ENCODE results near the gene NLGN2. TPM values are rescaled to one million over a fixed set of nuclear protein-coding genes. Genes with fewer than 3 reads are reported as not detected.

The NLGN2 gene
- total RNA-seq, 1 donor from 2014 or later, result 34.3 TPM

GRCh38 chr17:7466318-7466638, 58.6 kb downstream of the NLGN2 start:
- intact Hi-C loops (cut with DNase I), result no loop called here
- no peak for TF ChIP-seq CTCF (IDR thresholded peaks at IDR 0.05)
- DNase-seq (ENCODE audit: low spot score in 2 of 2), result no peak
- Histone ChIP-seq H3K4me1 (peaks cover 0 to 22% of the 10 kb centered on the region in 2 donors), H3K4me3 (no peak overlapping the region), H3K27ac (peak overlapping the region; percentile 43 to 57), H3K27me3 (no peaks in the 10 kb centered on the region), H3K9me3 (no peaks in the 10 kb centered on the region), H3K36me3 (peaks cover 46 to 50% of the 10 kb centered on the region in 2 donors)

GRCh38 chr17:7466639-7467341, 59.1 kb downstream of the NLGN2 start:
- no peak for TF ChIP-seq CTCF (IDR thresholded peaks at IDR 0.05)
- Histone ChIP-seq H3K4me3 (no peak overlapping the region), H3K4me1 (peaks cover 0 to 22% of the 10 kb centered on the region in 2 donors), H3K36me3 (peaks cover 41 to 46% of the 10 kb centered on the region in 2 donors), H3K9me3 (no peaks in the 10 kb centered on the region), H3K27me3 (no peaks in the 10 kb centered on the region), H3K27ac (peak overlapping the region; percentile 43 to 57)
- DNase-seq (ENCODE audit: low spot score in 2 of 2), result peak in 1 of 2 donors; percentile 85
- intact Hi-C loops (cut with DNase I), result no loop called here

GRCh38 chr17:7467498-7467897, 59.9 kb downstream of the NLGN2 start:
- H3K27me3 ChIP-seq, result no peaks in the 10 kb centered on the region
- intact Hi-C loops (cut with DNase I), result no loop called here
- peaks cover 0 to 22% of the 10 kb centered on the region in 2 donors for H3K4me1 ChIP-seq
- no peaks in the 10 kb centered on the region for H3K9me3 ChIP-seq
- no peak for DNase-seq (ENCODE audit: low spot score in 2 of 2)
- peak overlapping the region; percentile 3 to 57 for H3K27ac ChIP-seq
- no peak for TF ChIP-seq CTCF (IDR thresholded peaks at IDR 0.05)
- peaks cover 34 to 39% of the 10 kb centered on the region in 2 donors for H3K36me3 ChIP-seq
- H3K4me3 ChIP-seq, result no peak overlapping the region

- Histone ChIP-seq H3K36me3 (peaks cover 26 to 31% of the 10 kb centered on the region in 2 donors), H3K4me1 (peaks cover 0 to 22% of the 10 kb centered on the region in 2 donors), H3K4me3 (no peak overlapping the region), H3K9me3 (no peaks in the 10 kb centered on the region), H3K27ac (no peak overlapping the region), H3K27me3 (no peaks in the 10 kb centered on the region)
- TF ChIP-seq CTCF (IDR thresholded peaks at IDR 0.05), result no peak
- DNase-seq (ENCODE audit: low spot score in 2 of 2), result no peak
- intact Hi-C loops (cut with DNase I), result no loop called here
Observed at GRCh38 chr17:7468290-7468689, 60.6 kb downstream of the NLGN2 start.

GRCh38 chr17:7468804-7469389, 61.3 kb downstream of the NLGN2 start:
- no peak for DNase-seq (ENCODE audit: low spot score in 2 of 2)
- intact Hi-C loops (cut with DNase I), result no loop called here
- no peak for TF ChIP-seq CTCF (IDR thresholded peaks at IDR 0.05)
- Histone ChIP-seq H3K27ac (no peak overlapping the region), H3K36me3 (peaks cover 22 to 25% of the 10 kb centered on the region in 2 donors), H3K9me3 (no peaks in the 10 kb centered on the region), H3K27me3 (no peaks in the 10 kb centered on the region), H3K4me3 (no peak overlapping the region), H3K4me1 (peaks cover 0 to 22% of the 10 kb centered on the region in 2 donors)

Other genes with a start within 250 kb of the NLGN2 start
- 3.9 TPM for gene ASGR1, start 228.5 kb upstream of the NLGN2 start, total RNA-seq
- 34.9 TPM for gene DLG4, start 188.0 kb upstream of the NLGN2 start, total RNA-seq
- gene ACADVL, start 187.9 kb upstream of the NLGN2 start, total RNA-seq, result 1,048 TPM
- gene DVL2, start 173.3 kb upstream of the NLGN2 start, total RNA-seq, result 17.2 TPM
- 13.3 TPM for gene PHF23, start 168.4 kb upstream of the NLGN2 start, total RNA-seq
- 422 TPM for gene GABARAP, start 165.4 kb upstream of the NLGN2 start, total RNA-seq
- 81.4 TPM for gene CTDNEP1, start 156.1 kb upstream of the NLGN2 start, total RNA-seq
- gene ELP5, start 155.6 kb upstream of the NLGN2 start, total RNA-seq, result 106 TPM
- gene CLDN7, start 145.4 kb upstream of the NLGN2 start, total RNA-seq, result not detected
- gene SLC2A4, start 126.1 kb upstream of the NLGN2 start, total RNA-seq, result 4.9 TPM
- not detected for gene YBX2, start 113.2 kb upstream of the NLGN2 start, total RNA-seq
- 248 TPM for gene EIF5A, start 100.2 kb upstream of the NLGN2 start, total RNA-seq
- gene GPS2, start 92.5 kb upstream of the NLGN2 start, total RNA-seq, result 52.4 TPM
- 22.0 TPM for gene NEURL4, start 78.5 kb upstream of the NLGN2 start, total RNA-seq
- 12.0 TPM for gene ACAP1, start 71.3 kb upstream of the NLGN2 start, total RNA-seq
- gene KCTD11, start 55.7 kb upstream of the NLGN2 start, total RNA-seq, result 14.6 TPM
- gene TMEM95, start 52.7 kb upstream of the NLGN2 start, total RNA-seq, result not detected
- 0.43 TPM for gene TNK1, start 26.8 kb upstream of the NLGN2 start, total RNA-seq
- 297 TPM for gene PLSCR3, start 13.3 kb upstream of the NLGN2 start, total RNA-seq
- gene TMEM256, start 3.7 kb upstream of the NLGN2 start, total RNA-seq, result 241 TPM
- gene SPEM1, start 12.5 kb downstream of the NLGN2 start, total RNA-seq, result not detected
- gene SPEM2, start 17.8 kb downstream of the NLGN2 start, total RNA-seq, result not detected
- gene SPEM3, start 21.0 kb downstream of the NLGN2 start, total RNA-seq, result not detected
- gene TMEM102, start 27.6 kb downstream of the NLGN2 start, total RNA-seq, result 20.4 TPM
- 0.32 TPM for gene FGF11, start 31.7 kb downstream of the NLGN2 start, total RNA-seq
- gene CHRNB1, start 37.2 kb downstream of the NLGN2 start, total RNA-seq, result 5.0 TPM
- gene ZBTB4, start 71.8 kb downstream of the NLGN2 start, total RNA-seq, result 67.9 TPM
- gene SLC35G6, start 73.6 kb downstream of the NLGN2 start, total RNA-seq, result not detected
- gene POLR2A, start 76.5 kb downstream of the NLGN2 start, total RNA-seq, result 69.5 TPM
- gene TNFSF12, start 141.2 kb downstream of the NLGN2 start, total RNA-seq, result 88.6 TPM
- gene TNFSF13, start 150.9 kb downstream of the NLGN2 start, total RNA-seq, result 17.5 TPM
- gene SENP3, start 154.1 kb downstream of the NLGN2 start, total RNA-seq, result 92.0 TPM
- 151 TPM for gene CD68, start 171.8 kb downstream of the NLGN2 start, total RNA-seq
- 157 TPM for gene MPDU1, start 176.0 kb downstream of the NLGN2 start, total RNA-seq
- gene SOX15, start 182.2 kb downstream of the NLGN2 start, total RNA-seq, result not detected
- 19.3 TPM for gene FXR2, start 207.1 kb downstream of the NLGN2 start, total RNA-seq
- gene SAT2, start 220.0 kb downstream of the NLGN2 start, total RNA-seq, result 22.6 TPM
- gene SHBG, start 222.3 kb downstream of the NLGN2 start, total RNA-seq, result not detected
- 0.11 TPM for gene ATP1B2, start 243.1 kb downstream of the NLGN2 start, total RNA-seq

All from ascending aorta (tissue), 2 donors.